Midbrain (tissue), 1 donor: Measurements from ENCODE around the gene VIPR2.

Experiments
- DNase-seq: peaks from one replicate; lab custom pipeline; 2025; lab: John Stamatoyannopoulos, UW

Gene VIPR2

DNA sequence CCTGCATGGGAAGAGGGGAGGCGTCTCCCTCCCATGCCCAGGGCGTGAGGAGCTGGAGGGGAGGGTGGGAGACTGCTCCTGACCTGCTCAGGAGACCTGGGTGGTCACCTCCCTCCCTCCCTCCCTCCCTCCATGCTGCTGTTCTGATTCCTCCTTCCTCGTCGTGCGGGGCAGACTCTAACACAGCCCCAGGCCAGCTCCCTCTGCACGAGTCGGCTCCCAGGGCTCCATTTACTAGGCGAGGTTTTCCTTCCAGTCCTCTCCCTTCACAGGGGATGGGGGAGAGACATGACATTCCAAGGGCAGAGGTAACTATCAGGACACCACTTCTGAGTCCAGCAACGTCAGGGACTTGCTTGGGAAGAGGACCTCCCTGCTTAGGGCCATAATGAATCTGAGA, 23.6 kb downstream of the VIPR2 start:
- DNase-seq = no peak

- no peak for DNase-seq
These were observed 24.1 kb downstream of the VIPR2 start for GRCh38 chr7:159120540-159120919.

- DNase-seq = no peak
These were observed 24.7 kb downstream of the VIPR2 start for GRCh38 chr7:159119851-159120539.

DNA sequence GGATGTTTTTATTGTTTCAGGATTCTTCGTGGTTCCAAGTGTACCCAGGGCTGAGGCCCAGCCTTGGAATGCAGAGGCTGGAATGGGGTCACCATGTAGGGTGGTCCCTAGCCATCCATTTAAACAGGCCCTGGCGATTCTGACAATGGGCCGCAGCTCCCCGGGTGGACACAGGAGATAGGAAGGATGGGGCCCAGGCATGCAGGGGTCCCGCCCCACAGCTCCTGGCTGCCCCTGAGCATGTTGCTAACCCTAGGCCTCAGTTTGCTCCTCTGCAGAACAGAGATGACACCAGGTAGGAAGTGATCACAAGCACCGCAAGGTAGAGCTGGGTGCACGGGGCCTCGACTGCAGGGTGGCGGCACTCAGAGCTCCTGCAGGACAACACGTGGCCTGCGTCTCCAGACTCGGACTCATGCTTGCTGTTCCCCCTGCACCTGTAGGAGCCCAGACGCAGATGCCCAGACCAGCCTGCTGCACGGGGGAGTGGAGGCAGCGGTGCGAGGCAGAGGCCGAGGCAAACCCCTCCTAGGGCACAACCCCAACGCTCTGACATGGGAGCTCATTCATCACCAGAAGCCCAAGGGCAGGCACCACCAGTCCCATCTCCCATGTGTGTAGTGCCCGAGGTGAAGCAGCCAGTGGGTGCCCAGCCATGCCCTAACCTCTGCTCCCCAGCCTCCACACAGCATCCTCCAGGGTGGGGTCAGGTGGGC, 25.5 kb downstream of the VIPR2 start:
- DNase-seq = no peak

DNA sequence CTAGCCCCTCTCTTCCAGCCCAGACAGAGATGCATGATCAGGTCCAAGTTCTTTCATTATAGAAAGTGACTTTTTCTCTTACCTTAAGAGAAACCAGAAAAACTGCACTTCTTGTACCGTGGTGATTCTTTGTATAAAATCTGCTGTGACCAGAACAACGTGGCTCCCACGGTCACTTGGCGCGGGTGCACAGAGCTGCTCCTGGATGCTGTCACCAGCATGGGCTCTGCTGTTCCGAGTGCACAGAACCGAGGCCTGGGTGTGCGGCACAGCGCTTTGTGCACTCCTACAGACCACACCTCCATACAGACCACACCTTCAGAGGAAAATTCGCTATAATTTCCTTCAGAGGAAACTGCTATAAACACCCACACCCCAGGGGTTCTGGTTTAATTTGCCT, 26.0 kb downstream of the VIPR2 start:
- no peak for DNase-seq

GRCh38 chr7:159118197-159118595, 26.5 kb downstream of the VIPR2 start:
- no peak for DNase-seq

DNA sequence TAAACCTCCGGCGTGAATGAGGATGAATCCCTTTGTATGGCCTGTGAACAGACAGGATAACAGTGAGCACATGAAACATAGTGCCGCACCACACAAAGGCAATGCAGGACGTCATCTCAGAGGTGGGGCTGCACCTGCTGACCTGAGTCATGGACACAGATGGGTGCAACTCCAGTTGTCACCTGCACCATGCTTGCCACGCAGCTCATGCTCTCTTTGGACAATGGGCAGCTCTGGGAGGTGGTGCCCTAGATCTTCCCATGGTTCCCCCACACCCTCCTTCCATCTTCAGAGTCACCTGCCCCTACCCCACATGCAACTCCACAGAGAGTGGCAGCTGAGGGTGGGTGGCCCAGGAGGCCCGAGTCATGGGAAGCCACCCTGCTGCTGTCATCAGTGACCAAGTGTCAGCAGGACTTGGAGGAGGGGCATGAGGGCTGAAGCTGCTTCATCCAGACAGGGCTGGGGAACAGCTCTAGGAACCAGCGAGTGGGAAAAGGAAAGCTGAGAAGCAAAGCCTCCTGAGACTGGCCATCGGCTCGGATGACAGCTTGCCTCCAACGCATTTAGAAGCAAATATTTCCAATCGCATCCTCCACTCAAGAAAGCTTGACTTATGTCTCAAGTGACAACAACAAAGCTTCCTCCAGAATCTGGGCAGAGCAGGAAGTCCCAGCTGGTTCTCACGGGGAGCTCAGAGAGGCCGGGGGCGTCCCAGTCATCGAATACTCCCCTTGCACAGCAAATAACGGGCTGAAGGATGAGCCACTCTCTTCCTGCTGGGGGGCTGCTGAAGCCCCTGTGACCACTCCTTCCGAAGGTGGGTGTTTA, 27.1 kb downstream of the VIPR2 start:
- DNase-seq = no peak

DNA sequence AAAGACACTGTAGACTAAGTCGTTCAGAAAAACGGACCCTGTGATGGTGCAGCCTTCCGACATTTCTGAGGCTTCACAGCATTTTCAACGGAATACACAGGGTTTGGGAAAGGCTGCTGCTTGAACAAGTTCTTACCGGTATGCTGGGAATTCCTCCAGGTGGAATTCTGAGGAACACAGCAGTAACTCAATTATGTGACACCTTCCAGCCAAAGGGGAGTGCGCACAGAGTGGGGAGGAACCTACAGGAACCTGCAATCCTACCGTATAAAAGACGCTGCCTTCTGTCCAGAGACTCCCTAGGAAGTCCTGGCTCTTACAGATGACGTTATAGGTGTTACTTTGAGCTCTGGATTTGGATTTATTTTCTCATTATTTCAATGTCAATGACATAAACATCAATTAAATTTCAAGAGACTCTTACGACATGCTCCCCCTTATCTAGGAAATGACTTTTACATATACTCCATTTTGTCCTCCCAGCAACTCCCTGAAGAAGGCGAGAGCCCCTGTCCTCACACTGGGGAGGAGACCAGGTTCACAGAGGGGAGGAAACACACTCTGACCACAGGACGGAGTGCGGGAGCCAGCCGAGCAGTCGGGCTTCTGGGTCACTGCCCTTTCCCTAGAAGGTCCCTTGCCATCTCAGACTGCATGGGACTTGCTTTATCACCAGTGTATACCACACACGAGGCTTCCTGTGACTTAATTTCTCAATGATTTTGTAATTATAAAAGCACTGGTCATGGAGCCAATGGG, 27.9 kb downstream of the VIPR2 start:
- DNase-seq = no peak

- DNase-seq = no peak
These were observed 28.8 kb downstream of the VIPR2 start for GRCh38 chr7:159115601-159116501.

GRCh38 chr7:159114981-159115380, 29.7 kb downstream of the VIPR2 start:
- no peak for DNase-seq

DNA sequence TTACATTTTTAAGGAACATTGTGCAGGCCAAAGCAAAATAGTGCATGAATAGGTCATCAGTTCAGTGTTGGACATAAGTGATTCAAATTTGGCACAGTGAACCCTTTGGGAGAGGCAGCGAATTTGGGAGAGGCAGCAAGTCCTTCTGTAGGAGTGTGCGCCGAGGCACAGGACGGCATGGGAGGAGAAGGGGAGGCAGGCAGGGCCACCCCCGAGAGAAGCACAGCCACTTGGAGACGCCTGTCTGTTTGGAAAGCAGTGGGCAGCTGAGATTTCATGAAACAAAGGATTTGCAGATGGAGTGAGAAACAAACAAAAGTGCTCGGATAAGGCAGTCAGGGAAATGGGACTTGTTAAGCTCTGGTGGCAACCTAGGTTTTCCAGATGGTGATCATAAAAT, 30.6 kb downstream of the VIPR2 start:
- DNase-seq = no peak

DNA sequence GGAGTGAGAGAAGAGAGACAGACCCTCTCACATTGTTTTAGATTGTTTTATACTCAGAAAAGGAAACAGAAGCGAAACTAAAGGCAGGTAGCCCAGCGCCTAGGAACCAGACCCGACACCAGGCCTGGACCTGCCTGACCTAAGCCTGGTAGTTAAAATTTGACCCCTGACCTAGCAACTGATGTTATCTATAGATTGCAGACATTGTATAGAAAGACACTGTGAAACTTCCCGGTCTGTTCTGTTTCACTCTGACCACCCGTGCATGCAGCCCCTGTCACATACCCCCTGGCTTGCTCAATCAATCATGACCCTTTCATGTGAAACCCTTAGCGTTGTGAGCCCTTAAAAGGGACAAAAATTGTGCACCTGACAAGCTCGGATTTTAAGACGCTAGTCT, 31.6 kb downstream of the VIPR2 start:
- no peak for DNase-seq

DNA sequence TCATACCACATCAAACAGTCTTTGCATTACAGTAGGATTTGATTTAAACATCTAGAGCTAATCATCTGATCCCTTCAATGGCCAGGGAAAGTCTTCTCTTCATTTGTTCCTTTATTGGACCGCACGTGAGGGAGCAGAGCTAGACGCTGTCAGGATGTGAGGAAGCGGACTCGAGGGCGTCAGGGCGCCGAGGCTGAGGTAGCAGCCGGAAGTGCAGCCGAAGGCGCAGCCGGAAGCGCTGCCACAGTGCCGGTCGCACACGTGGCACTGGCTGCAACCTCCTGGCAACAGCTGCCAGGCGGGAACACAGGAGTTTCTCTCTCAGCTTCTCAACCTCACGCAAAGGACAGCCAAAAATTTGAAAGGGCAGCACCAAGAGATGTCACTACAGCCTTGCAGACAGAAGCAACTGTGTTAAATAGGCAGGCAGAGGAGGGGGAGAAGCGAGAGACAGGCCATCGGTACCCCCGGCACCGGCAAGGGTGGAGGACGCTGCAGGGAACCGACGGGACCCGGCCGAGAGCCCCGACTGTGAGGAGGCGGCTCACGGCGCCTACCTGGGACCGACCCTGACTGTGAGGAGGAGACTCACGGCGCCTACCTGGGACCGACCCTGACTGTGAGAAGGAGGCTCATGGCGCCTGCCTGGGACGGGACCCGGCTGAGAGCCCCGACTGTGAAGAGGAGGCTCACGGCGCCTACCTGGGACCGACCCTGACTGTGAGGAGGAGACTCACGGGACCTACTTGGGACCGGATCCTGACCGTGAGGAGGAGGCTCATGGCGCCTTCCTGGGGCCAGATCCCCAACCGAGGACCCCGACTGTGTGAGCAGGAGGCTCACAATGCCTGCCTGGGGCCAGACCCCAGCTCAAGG, 32.3 kb downstream of the VIPR2 start:
- no peak for DNase-seq

GRCh38 chr7:159109653-159110035, 35.0 kb downstream of the VIPR2 start:
- no peak for DNase-seq

- no peak for DNase-seq
These were observed 35.6 kb downstream of the VIPR2 start for GRCh38 chr7:159108941-159109652.

DNA sequence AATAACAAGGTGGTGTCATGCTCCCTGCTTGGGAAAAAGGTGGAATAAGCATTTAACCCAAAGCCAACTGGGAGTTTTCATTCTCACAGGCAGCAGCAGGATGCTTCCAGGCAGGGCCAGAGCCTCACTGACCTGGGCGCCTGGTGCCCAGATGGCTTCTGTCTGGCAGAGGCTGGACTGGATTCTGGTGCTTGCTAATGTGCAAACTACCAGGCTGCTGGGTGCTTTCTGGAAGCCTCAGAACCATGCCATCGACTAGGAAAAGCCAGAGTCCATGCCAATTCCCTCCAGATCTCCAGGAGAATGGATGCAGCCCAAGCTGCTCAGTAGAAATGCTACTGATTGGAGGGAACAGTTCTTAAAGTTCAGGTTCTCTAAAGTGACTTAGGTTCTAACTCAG, 36.2 kb downstream of the VIPR2 start:
- no peak for DNase-seq

DNA sequence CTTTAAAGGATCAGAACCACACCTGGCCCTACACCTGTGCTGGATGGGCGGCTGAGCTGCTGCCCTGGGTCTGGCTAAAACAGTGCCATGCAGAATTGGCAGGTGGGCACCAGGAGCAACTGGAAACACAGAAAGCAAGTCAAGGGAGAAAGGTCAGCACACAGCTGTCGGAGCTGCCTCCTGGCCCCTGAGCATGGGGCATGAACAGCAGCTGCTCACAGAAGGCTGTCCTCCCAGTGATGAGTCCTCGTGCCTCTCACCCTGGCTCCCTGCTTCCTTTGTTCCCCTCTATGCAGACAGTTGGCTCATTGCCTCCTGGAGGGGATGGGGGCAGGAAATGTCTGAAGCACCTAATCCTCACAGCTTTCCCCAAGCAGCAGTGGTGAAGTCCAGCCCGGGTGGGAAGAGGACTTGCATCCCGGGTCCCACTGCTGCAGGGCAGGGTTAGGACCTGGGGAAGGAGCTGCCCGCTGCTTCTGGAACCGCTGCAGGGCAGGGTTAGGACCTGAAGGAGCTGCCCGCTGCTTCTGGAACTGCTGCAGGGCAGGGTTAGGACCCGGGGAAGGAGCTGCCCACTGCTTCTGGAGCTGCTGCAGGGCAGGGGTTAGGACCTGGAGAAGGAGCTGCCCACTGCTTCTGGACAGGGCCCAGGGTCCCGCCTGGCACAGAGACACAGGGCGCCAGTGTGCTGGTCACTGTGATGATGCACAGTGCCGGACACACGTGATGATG, 37.3 kb downstream of the VIPR2 start:
- DNase-seq = no peak

DNA sequence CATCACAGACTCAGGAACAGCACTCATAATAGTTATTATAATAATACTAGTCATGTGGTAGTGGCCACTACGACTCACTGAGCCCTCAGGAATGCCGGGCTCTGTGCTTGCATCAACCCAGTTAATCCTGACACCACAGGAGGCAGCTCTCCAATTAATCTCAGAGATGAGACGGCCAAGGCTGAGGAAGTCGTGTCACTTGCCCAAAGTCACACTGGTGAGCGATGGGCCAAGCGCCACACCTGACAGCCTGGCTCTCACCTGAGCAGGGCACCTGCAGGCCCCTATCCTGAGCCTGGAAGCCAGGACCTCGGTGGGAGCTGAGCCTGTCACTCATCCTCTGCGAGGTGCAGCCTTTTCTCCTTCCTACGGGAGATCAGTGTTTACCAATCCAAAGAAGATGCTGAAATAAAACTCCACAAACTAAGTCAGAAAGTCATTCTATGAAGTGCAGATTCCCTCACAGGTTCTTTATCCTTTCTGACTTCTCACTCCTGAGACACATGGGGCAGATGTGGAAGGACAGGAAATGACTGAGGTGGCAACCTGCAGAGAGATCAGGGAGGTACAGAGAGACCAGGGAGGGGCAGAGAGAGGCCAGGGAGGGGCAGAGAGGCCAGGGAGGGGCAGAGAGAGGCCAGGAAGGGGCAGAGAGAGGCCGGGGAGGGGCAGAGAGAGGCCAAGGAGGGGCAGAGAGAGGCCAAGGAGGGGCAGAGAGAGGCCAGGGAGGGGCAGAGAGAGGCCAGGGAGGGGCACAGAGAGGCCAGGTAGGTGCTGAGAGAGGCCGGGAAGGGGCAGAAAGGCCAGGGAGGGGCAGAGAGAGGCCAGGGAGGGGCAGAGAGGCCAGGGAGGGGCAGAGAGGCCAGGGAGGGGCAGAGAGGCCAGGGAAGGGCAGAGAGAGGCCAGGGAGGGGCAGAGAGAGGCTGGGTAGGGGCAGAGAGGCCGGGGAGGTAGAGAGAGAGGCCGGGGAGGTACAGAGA, 38.5 kb downstream of the VIPR2 start:
- no peak for DNase-seq
